Measurements from ENCODE around the gene LACRT.

LACRT gene

GRCh38 chr12:54631988-54632728 lies 2.5 kb downstream of the LACRT start:
- DNase-seq: no peak

GRCh38 chr12:54631551-54631950 lies 3.1 kb downstream of the LACRT start:
- DNase-seq: no peak

- DNase-seq: no peak
Measured at GRCh38 chr12:54629925-54630324, 4.8 kb downstream of the LACRT start.

GRCh38 chr12:54628186-54628846 lies 6.4 kb downstream of the LACRT start:
- DNase-seq: no peak

- DNase-seq: no peak
Measured at GRCh38 chr12:54627304-54627703, 7.4 kb downstream of the LACRT start.

- DNase-seq: no peak
Measured at GRCh38 chr12:54625598-54625997, 9.1 kb downstream of the LACRT start.

- DNase-seq: no peak
Measured at GRCh38 chr12:54624315-54625279, 10.1 kb downstream of the LACRT start.

GRCh38 chr12:54622463-54623183 lies 12.1 kb downstream of the LACRT start:
- no peak for DNase-seq

- no peak for DNase-seq
Measured at GRCh38 chr12:54616933-54617680, 17.6 kb downstream of the LACRT start.

GRCh38 chr12:54612225-54612750 lies 22.4 kb downstream of the LACRT start:
- no peak for DNase-seq

- DNase-seq: no peak
Measured at GRCh38 chr12:54611715-54612149, 23.0 kb downstream of the LACRT start.

- DNase-seq: no peak
Measured at GRCh38 chr12:54608769-54609168, 25.9 kb downstream of the LACRT start.

- no peak for DNase-seq
Measured at GRCh38 chr12:54608156-54608555, 26.5 kb downstream of the LACRT start.

GRCh38 chr12:54606556-54606955 lies 28.1 kb downstream of the LACRT start:
- DNase-seq: no peak

GRCh38 chr12:54605138-54605970 lies 29.3 kb downstream of the LACRT start:
- no peak for DNase-seq

GRCh38 chr12:54604436-54604835 lies 30.3 kb downstream of the LACRT start:
- DNase-seq: no peak

GRCh38 chr12:54603872-54604271 lies 30.8 kb downstream of the LACRT start:
- no peak for DNase-seq

GRCh38 chr12:54603173-54603814 lies 31.4 kb downstream of the LACRT start:
- no peak for DNase-seq

- DNase-seq: no peak
Measured at GRCh38 chr12:54602661-54603060, 32.0 kb downstream of the LACRT start.

GRCh38 chr12:54601841-54602240 lies 32.9 kb downstream of the LACRT start:
- DNase-seq: no peak

Measured in COR-L47 (cell line).